ENCODE measurements around the gene BIN2. TPM values are rescaled to one million over a fixed set of nuclear protein-coding genes. Genes with fewer than 3 reads are reported as not detected.

BIN2 gene
- total and polyA plus RNA-seq, 9 of the 15 experiments (the other 6 are each of a cell fraction or from before 2014, with no cell fraction given): 0.04 to 0.39 (median 0.25) TPM; not detected in 1

DNA sequence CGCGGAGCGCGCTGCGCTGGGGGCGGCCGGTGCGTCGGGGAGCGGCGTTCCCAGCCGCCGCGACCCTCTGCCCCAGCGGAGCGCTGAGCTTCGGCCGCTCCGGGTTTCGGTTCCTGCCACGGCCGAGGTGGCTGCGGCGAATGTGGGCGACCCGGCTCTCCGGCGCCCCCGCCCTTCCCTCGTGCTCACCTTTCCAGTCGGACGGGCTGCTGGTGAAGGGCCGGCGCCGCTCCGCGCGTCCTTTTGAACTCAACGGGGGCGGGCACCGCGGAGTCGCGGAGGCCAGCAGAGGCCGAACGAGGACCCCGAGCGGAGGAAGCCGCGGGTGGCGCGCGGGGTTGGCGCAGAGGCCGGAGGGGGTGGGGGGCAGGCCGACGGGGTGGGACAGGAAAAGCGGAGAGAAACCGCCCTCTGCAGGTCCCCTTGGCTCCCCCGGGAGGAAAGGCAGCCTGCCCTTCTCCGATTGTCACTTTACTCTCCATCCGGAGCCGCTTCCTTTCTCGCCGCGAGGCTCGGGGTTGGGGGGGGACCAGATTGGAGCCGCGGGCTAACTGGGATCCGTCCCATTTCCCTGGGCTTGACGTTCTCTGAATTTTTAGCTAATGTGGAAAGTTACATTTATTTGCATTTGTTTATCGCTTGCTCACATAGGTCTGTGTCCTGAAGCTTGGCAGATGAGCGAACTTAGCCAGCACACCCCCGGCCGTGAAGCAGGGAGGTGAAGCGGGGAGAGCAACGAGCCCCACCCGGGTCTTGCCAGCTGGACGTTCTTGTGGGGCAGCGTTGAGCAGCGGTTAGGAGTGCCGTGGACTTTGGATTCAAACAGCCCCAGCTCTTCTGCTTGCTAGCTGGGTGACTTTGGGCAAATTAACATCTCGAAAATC lies 53.7 kb downstream of the BIN2 start, which contains the start of gene SMAGP (continued):
- TF ChIP-seq, protein P1, sequence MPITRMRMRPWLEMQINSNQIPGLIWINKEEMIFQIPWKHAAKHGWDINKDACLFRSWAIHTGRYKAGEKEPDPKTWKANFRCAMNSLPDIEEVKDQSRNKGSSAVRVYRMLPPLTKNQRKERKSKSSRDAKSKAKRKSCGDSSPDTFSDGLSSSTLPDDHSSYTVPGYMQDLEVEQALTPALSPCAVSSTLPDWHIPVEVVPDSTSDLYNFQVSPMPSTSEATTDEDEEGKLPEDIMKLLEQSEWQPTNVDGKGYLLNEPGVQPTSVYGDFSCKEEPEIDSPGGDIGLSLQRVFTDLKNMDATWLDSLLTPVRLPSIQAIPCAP (CRISPR knock-in tag; IDR thresholded peaks at IDR 0.05; ENCODE audit: borderline replicate concordance): no peak
- TF ChIP-seq ZBED1 (IDR thresholded peaks at IDR 0.05): no peak
- TF ChIP-seq, protein P2, sequence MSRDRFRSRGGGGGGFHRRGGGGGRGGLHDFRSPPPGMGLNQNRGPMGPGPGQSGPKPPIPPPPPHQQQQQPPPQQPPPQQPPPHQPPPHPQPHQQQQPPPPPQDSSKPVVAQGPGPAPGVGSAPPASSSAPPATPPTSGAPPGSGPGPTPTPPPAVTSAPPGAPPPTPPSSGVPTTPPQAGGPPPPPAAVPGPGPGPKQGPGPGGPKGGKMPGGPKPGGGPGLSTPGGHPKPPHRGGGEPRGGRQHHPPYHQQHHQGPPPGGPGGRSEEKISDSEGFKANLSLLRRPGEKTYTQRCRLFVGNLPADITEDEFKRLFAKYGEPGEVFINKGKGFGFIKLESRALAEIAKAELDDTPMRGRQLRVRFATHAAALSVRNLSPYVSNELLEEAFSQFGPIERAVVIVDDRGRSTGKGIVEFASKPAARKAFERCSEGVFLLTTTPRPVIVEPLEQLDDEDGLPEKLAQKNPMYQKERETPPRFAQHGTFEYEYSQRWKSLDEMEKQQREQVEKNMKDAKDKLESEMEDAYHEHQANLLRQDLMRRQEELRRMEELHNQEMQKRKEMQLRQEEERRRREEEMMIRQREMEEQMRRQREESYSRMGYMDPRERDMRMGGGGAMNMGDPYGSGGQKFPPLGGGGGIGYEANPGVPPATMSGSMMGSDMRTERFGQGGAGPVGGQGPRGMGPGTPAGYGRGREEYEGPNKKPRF (IDR thresholded peaks at IDR 0.05; ENCODE audit: low read depth, low read length): no peak
- peak; percentile 24 for TF ChIP-seq HMGN3 (IDR thresholded peaks at IDR 0.05; ENCODE audit: borderline replicate concordance, extremely low read depth, insufficient read length, low read depth, low read length)
- TF ChIP-seq RBBP5 (IDR thresholded peaks at IDR 0.05; ENCODE audit: borderline replicate concordance, insufficient read depth, low read length, poor library complexity, severe bottlenecking): peak; percentile 36
- TF ChIP-seq, protein P3, sequence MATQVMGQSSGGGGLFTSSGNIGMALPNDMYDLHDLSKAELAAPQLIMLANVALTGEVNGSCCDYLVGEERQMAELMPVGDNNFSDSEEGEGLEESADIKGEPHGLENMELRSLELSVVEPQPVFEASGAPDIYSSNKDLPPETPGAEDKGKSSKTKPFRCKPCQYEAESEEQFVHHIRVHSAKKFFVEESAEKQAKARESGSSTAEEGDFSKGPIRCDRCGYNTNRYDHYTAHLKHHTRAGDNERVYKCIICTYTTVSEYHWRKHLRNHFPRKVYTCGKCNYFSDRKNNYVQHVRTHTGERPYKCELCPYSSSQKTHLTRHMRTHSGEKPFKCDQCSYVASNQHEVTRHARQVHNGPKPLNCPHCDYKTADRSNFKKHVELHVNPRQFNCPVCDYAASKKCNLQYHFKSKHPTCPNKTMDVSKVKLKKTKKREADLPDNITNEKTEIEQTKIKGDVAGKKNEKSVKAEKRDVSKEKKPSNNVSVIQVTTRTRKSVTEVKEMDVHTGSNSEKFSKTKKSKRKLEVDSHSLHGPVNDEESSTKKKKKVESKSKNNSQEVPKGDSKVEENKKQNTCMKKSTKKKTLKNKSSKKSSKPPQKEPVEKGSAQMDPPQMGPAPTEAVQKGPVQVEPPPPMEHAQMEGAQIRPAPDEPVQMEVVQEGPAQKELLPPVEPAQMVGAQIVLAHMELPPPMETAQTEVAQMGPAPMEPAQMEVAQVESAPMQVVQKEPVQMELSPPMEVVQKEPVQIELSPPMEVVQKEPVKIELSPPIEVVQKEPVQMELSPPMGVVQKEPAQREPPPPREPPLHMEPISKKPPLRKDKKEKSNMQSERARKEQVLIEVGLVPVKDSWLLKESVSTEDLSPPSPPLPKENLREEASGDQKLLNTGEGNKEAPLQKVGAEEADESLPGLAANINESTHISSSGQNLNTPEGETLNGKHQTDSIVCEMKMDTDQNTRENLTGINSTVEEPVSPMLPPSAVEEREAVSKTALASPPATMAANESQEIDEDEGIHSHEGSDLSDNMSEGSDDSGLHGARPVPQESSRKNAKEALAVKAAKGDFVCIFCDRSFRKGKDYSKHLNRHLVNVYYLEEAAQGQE (IDR thresholded peaks at IDR 0.05; ENCODE audit: borderline replicate concordance): no peak
- TF ChIP-seq, protein P3 (CRISPR knock-in tag; IDR thresholded peaks at IDR 0.05; ENCODE audit: low read depth): no peak
- no peak for TF ChIP-seq EZH2 (IDR thresholded peaks at IDR 0.05; ENCODE audit: borderline replicate concordance, low read depth, low read length)
- no peak for TF ChIP-seq ZNF174 (CRISPR knock-in tag; IDR thresholded peaks at IDR 0.05)
- TF ChIP-seq TAL1 (IDR thresholded peaks at IDR 0.05): no peak
- no peak for TF ChIP-seq LEF1 (IDR thresholded peaks at IDR 0.05)

Measured in K562 (cell line).